GM19467 (cell line): ENCODE measurements around the gene TRH.

Experiments used
- ATAC-seq: cut with Tn5 transposase; IDR thresholded peaks from one replicate; pipeline ENCODE4 v1.9.1; 2021; ENCODE audit warnings: mild to moderate bottlenecking, moderate library complexity; ENCODE audit not compliant: unreplicated experiment

The TRH gene, protein sequence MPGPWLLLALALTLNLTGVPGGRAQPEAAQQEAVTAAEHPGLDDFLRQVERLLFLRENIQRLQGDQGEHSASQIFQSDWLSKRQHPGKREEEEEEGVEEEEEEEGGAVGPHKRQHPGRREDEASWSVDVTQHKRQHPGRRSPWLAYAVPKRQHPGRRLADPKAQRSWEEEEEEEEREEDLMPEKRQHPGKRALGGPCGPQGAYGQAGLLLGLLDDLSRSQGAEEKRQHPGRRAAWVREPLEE

DNA sequence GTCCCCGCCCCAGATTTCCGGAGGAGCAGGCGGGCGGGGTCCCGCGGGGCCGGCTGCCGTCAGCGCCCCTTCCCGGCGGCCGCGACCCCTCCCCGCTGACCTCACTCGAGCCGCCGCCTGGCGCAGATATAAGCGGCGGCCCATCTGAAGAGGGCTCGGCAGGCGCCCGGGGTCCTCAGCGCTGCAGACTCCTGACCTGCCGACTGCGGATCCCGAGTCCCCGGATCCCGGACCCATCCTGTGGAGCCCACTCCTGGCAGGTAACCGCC lies at the start of gene TRH:
TRH (plus strand) TSS at position 157 of the 269 bp plus-strand sequence. CDS start 1,097 bp downstream, outside the sequence.
- no peak for ATAC-seq

DNA sequence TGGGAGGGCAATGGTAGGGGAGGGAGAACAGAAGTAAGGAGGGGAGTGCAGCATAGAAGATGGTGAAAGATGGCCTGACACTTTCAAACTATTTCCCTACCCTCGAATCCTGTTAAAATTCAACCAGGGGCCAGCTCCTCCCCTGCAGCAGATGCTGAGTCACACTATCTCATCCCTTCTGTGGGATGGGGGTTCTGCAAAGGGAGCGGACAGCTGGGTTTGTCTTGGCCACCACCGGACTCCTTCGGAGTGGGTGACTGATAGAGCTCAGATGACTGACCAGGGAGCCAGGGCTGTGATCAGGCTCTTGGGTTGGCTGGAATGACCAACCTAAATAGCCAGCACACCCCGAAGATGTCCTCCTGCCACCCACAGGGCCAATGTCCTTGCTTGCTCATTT lies 47.4 kb upstream of the TRH start:
- no peak for ATAC-seq

DNA sequence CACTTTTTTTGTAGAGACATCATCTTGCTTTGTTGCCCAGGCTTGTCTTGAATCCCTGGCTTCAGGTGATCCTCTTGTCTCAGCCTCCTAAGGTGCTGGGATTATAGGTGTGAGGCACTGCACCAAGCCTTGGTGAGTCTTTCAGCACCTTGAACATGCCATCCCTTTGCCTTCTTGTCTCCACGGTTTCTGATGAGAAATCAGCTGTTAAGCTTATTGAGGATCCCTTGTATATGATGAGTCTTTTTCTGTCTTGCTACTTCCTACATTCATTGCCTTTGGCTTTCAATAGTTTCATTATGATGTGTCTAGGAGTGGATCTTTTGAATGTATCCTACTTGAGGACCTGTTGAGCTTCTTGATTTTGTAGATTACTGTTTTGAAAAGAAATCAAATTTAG lies 45.1 kb upstream of the TRH start:
- no peak for ATAC-seq

DNA sequence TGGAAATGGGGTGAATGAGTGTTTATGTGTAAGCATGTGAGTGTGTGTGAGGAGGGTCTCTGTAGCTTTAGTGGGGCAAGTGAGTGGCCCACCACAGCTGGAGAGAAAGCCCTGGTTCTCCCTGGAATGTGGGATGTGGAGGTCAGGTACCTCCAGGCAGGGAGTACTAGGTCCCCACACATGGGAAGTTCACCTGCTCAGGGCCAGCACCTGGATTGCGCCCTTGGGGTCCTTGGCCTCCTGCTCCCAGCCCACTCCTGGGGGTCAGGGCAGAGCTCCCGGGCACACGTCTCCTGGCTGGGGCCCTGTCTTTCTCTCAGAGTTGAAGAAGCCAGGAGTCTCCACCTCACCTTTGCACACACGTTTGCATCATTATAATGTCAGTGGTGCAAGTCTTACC lies 41.0 kb upstream of the TRH start:
- no peak for ATAC-seq

DNA sequence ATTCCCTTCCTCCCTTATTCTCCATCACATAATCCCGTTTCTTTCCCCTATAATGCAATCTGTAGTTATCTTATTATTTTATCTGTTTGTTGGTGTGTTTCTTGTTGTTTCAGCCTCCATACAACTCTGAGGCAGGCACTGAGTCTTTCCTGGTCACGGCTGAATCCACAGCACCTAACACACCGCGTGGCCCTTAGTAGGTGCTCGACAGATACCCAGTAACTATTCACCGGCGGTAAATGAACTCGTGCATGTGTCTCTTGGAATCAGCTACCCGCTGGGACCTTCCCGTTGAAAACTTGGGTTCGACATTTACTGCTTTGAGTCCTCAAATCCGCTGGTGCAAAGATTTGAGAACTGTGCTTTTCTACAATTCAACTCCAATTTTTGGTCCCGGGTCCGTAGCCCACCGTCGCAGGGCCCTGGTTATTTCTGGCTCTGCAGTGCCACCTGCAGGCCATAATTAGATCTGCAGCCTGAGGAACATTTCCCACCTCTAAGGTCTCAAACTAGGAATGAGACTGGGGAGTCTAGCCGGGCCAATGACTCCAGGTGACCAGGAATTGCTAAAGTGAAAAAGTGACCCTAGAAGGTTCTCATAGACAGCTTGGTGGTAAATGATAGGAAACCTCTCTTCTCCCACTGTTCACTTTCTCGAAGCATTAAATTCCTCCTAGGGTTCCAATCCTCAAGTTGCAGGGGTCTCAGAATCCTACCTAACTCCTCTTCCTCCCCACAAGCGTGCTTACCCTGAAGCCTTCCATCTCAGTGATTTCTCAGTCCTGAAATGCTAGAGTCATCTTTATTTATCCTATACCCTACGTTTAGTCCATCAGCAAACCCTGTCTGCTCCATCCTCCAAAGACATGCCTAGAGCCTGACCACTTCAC lies 40.0 kb upstream of the TRH start:
- ATAC-seq: no peak

DNA sequence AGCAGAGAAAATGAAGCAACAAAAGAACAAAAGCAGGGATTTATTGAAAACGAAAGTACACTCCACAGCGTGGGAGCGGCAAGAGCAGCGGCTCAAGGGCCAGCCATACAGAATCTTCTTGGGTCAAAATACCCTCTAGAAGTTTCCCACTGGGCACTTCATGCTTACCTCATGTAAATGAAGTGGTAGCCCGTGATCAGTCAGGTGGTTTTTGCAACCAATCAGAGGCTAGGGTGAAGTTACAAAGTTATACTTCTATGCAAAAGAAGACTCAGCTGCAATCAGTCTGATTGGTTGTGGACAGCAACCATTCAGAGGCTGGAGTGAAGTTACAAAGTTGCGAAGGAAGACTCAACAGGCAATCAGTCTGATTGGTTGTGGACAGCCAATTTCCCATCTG lies 37.8 kb upstream of the TRH start:
- ATAC-seq: no peak

DNA sequence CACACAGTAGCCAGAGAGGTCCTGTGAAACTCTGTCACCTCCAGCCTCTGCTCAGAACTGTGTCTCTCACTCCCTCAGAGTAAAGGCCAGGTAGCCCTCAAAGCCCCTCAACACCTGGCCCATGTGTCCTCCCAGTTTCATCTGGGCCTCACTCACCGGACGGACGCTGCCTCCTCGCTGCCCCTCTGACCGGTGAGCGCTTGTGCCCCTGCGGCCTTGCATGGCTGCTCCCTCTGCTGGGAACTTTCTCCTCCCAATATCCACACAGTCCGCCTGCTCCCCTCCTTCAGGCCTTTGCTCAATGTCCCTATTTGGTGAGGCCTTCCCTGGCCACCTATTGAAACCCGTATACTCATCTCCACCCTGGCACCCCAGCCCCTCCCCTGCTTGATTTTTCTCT lies 36.8 kb upstream of the TRH start:
- no peak for ATAC-seq

DNA sequence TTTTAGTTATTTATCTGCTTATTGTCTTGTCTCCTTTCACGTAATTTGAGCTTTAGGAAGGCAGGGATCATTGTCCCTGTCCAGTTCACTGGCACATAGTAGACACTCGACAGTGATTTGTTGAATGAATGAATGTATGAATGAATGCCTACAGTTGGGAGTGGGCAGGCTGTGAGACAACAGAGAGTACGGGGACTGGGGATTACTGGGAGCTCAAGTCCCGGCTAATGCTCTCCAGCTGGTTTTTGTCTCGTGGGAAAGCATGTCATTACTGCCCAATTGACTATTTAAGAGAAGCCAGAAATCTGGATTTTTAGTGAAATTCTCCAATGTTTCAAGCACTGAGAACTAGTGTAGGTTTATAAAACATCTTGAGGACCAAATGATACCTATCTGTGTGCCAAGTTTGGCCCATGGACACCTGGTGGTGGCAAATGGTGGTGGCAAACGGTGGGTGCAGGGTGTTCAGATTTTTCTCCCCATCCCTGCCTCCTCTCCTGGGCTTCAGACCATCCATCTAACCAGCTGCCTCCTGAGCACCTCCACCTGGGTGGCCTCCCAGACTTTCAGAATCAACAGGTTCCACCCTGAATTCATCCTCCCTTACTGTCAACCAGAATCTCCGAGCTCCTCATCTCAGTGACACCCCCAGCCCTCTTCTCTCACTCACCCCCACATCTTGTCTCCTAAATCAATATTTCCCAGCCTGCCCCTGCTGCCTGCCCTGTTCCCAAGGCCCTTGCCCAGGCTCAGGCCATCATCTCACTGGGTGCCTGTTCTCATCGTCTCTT lies 36.2 kb upstream of the TRH start:
- ATAC-seq: no peak

DNA sequence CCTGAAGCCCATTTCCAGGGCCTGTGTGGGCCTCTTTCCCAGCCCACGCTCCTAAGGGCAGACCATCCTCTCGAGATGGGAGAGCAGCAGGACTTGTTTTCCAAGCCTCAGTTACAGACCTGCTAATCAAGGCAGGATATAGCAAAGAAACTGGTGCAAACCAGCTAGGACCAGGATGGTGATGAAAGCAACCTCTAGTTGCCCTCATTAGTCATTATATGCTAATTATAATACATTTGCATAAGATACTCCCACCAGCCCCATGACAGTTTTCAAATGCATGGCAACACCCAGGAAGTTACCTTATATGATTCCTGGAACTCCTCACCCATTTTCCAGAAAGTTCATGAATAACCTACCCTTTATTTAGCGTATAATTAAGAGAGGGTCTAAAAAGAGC lies 34.4 kb upstream of the TRH start:
- no peak for ATAC-seq

DNA sequence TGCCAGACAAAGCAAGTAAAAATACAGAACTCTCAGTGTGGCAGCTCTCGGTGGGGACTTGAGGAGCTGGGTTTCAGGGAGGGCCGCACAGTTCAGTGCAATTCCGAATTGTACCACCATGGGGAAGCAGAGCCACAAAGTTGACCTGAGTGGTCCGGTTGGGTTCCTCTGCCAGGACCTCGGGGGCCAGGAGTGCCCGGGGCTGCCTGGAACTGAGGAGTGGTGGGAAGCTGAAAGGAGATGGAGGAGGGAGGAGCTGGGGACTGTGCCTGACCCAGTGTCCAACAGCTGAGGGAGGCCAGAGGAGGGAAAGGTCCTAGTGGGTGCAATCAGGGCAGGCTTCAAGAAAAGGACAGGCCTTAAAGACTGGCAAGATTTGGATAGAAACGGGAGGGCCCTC lies 32.2 kb upstream of the TRH start:
- no peak for ATAC-seq

DNA sequence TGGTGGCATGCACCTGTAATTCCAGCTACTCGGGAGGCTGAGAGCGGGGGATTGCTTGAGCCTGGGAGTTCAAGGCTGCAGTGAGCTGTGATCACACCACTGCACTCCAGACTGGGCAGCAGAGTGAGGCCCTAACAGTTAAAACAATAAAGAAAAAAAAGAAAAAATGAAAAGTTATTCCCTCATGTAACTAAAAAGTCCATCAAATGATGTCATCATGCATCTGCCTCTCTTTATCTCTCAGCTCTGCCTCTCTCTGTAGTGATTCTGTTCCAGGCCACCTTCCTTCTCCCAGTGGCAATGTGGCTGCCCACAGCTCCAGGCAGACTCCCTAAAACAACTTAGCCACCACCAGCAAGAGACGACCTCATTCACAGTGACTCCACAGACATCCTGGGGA lies 31.5 kb upstream of the TRH start:
- ATAC-seq: no peak

DNA sequence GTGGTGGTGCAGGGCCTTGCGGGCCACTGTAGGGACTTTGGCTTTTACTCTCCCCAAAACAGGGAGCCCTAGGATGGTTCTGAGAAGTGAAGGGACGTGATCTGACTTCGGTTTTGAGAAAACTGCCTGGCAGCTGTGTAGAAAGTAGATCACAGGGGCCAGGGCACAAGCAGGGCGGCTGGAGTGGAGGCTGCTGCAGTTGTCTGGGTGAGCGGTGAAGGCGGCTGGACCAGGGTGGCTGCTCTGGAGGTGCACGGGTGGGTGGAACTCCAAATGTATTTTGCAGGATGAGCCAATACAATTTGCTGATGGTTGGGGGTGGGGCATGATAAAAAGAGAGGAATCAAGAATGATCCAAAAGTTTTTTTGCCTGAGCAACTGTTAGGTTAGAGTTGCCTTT lies 29.8 kb upstream of the TRH start:
- no peak for ATAC-seq

DNA sequence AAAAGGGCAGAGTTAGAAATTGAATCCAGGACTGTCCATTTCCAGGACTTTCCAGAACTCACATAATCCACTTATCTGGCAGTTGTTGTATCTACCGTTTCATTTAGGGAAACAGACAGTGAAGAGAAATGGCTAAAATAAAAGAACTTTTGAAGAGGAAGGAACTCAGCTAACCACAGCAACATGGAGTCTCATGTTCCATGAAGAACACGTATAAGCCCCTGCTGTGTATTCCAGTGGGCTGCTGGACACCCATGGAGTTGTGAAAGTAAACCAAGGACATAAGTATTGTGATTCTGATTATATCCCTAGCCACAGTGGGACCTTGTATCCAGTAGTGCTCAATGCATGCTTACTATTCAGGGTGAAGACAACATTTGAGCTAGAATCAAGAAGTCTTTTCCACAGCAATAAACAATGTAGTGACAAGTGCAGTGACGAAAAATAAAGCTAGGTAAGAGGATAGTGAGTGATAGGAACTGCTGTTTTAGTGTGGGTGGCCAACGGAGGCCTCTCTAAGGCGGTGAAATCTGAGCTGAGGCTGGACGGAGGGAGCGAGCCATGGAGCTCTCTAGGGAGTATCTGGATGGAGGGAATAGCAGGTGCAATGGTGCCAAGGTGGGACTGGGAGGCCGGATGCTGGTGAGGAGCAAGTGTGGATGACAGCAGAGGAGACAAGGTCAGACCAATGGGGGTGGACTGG lies 26.8 kb upstream of the TRH start:
- ATAC-seq: no peak

DNA sequence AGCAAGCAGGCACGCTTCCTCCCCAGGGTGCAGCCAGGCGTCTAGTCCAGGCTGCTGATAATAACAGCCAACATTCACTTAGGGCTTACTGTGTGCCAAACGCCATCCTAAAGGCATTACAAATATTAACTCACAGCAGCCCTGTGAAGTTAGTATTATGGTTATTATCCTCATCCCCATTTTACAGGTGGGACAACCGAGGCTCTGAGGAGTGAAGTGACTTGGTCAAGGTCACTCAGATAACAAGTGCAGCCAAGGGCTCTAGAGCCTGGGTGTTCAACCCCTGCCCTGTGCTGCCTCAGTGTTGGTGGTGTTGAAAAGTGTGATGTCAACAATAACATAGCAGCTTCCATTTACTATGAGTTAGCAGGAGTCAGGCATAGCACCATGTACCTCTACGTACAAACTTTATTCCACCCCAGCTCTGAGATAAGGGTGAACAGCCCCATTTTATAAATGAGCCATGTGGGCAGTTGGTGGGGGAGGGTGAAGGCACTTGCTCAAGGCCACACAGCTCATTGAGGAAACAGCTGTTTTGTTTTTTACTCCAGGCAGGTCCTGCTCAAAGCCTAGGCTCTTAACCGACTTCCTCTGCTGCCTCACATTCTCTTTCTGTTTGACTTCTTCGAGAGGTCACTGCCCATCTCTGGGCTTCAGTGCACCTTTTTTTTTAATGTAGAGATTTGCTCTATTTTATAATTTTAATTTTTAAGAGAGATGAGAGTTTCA lies 24.0 kb upstream of the TRH start:
- no peak for ATAC-seq

DNA sequence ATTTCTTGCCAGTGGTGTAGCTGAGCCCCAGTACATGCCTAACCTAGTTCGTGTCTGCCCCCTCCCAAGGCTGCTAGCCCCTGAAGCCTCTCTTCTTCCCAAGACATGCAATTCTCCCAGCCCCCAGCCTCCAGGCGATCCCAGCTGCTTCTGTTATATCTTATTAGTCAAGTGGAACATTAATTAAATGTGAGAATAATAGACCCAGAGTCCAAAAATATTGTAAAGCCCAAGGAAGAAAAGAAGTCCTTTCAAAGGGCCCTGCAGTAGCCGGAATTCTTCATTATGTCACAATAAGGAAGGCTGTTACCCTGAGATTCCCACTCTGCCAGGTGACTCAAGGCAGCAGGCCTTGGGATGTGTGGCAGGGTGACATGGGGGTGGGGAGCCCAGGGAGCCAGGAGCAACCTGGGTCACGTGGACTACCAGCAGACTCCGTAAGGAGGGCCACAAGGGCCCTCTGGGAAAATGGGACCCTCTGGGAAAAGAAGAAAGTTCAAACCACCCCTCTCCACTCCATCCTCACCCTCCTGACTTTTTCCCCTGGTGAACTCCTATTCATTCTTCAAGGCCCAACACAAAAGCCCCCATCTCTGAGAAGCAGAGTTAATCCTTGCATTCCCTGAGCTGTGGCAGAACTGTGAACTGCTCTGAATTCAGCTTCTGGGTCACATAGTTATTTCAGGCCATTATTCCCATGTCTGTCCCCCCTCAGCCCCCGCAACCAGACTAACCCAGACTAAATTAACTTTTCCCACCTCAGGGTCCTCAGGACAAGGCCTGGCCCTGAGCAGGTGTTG lies 21.8 kb upstream of the TRH start:
- ATAC-seq: no peak

DNA sequence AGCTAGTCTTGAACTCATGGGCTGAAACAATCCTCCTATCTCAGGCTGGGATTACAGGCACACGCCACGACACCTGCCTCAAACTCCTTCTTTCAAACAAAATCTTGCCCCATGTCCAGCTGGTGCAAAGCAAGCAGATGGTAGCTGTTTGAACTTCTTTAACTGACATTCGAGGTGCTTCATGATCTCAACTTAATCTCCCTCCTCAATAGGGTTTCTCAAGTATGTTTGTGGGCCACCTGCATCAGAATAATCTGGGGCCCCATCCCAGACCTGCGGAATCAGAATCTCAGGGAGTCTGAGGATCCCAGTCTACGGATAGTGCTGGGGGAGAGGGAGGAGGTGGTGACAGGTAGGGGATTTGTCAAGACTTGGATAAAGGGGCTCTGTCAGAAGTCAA lies 20.9 kb upstream of the TRH start:
- no peak for ATAC-seq

DNA sequence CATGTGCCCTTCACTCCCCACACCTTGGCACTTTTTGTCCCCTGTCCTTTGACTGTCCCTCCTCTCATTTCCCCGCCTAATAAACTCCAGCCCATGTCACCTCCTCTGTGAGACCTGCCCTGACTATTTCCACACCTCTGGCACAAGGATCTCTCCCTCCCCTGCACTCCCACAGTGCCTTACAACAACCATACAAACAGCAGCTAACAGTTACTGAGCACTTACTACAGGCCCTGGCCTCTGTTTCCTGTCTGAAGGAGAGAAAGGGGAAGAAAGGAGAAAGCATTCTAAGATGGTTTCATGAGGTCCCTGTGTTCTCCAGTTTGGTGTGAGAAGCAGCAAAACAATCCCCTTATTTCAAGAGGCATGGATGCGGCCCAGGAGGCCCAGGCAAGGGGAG lies 20.0 kb upstream of the TRH start:
- no peak for ATAC-seq

DNA sequence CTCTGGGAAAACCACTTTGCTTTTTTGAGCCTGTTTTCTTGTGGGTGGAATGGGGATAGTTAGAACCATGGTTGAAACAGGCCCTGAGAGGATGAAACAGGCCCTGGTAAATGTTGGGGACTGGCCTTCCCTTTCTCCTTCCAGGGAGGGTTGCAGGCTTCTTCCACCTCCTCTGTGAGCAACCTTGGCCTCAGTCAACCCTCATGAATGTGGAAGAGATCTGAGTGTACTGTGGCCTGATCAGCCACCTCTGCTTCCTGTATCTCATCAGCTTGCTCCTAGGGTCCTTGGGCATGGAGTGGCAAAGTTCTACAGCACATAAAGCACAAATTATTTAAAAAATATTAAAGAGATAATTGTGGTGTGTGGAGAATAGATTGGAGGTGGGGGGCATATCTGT lies 17.6 kb upstream of the TRH start:
- ATAC-seq: no peak

DNA sequence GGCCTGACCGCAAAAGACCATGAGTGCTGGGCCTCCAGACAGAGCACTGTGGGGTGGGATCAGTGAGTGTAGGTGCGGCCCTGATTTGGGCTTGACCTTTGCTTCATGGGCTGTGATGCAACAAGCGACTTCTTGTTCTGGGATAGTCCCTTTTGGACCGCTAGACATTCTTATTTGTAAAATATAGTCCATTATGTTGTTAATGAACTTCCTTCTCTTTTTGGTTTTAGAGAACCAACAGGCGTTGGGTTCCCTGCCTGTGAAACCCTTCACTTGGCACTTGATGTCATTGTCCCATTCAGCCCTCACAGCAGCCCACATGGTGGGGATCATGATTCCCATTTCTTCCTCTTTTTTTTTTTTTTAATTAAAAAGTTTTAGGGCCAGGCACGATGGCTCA lies 15.8 kb upstream of the TRH start:
- no peak for ATAC-seq

DNA sequence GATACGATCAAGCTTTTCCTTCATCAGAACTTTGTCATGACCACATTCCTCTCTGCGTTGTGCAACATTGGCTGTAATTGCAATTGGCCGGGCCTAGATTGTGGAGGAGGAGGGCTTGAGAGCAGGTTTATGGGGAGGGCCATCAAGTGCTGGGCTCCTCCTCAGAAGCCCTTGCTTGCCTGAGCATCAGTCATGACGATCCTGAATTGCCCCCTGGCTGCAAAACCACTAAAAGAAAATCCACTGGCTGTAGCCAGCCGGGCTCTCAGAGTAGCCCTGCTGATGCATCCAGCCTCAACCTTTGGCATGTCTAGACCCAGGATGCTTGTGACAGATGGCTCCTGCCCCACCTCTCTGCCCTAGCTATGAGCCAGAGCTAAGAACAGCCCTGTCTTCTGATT lies 13.4 kb upstream of the TRH start:
- no peak for ATAC-seq
